CD4-positive, alpha-beta T cell (primary cell): Measurements from ENCODE around the gene HTATSF1. TPM values are rescaled to one million over a fixed set of nuclear protein-coding genes. Genes with fewer than 3 reads are reported as not detected.

Source experiments
- ATAC-seq: fragments of 200-7000 bp; cut with Tn5 transposase; one replicate; pipeline ENCODE4 v1.10.0; 2022; ENCODE audit warnings: mild to moderate bottlenecking; ENCODE audit not compliant: poor library complexity
- CTCF ChIA-PET: fragments of 350-600 bp; sonication (Branson Sonifier 250); formaldehyde crosslinking; loops from one replicate; lab custom pipeline; 2021; ENCODE audit warnings: antibody characterized with exemption, inconsistent platforms; lab: Charles Lee
- POLR2A ChIA-PET: fragments of 350-600 bp; sonication (Branson Sonifier 250); formaldehyde crosslinking; loops from one replicate; lab custom pipeline; 2021; ENCODE audit warnings: antibody characterized with exemption, inconsistent platforms; lab: Charles Lee
- DNase-seq, 14 experiments: peaks; one replicate each; pipeline ENCODE4 v3.0.0-alpha.2; 2013 to 2020; ENCODE audit warnings: mixed read lengths in 2 of 14
- H3K27ac ChIP-seq, 2 donors: one replicate each; pipeline versions ENCODE4 v1.5.1 to v1.7.0; 2013; ENCODE audit warnings: low read length in 2 of 2, low read depth in 1 of 2, mild to moderate bottlenecking in 1 of 2
- H3K27me3 ChIP-seq, 2 experiments: 1 replicate in 1 of 2; 2 replicates in 1 of 2; pipeline versions ENCODE4 v1.6.1 to v1.7.0; 2013; ENCODE audit warnings: low read length in 2 of 2, control low read depth in 1 of 2, mild to moderate bottlenecking in 1 of 2, moderate library complexity in 1 of 2; ENCODE audit not compliant: insufficient read depth in 2 of 2, control insufficient read depth in 1 of 2
- H3K36me3 ChIP-seq: one replicate; pipeline ENCODE4 v1.6.1; 2013; ENCODE audit warnings: low read length, control low read depth; ENCODE audit not compliant: insufficient read depth
- H3K4me1 ChIP-seq: one replicate; pipeline ENCODE4 v1.6.1; 2013; ENCODE audit warnings: low read length, control low read depth; ENCODE audit not compliant: insufficient read depth
- H3K4me3 ChIP-seq: one replicate; pipeline ENCODE4 v1.5.1; 2013; ENCODE audit warnings: mild to moderate bottlenecking, low read length, moderate library complexity
- H3K9me3 ChIP-seq, 2 experiments: 1 replicate in 1 of 2; 2 replicates in 1 of 2; pipeline versions ENCODE4 v1.6.1 to v1.7.0; 2013; ENCODE audit warnings: low read length in 2 of 2, mild to moderate bottlenecking in 2 of 2, control low read depth in 1 of 2, moderate library complexity in 1 of 2; ENCODE audit not compliant: control insufficient read depth in 1 of 2, insufficient read depth in 1 of 2
- H3K27ac Mint-ChIP-seq: one replicate; pipeline ENCODE4 v1.8.0; 2020; ENCODE audit warnings: mixed read lengths
- H3K27me3 Mint-ChIP-seq: one replicate; pipeline ENCODE4 v1.8.0; 2021; ENCODE audit warnings: mixed read lengths
- H3K36me3 Mint-ChIP-seq: one replicate; pipeline ENCODE4 v1.8.0; 2021; ENCODE audit warnings: low read depth, mixed read lengths
- H3K4me1 Mint-ChIP-seq: one replicate; pipeline ENCODE4 v1.8.0; 2021; ENCODE audit warnings: low read depth, mixed read lengths
- H3K4me3 Mint-ChIP-seq: one replicate; pipeline ENCODE4 v1.8.0; 2020; ENCODE audit warnings: mild to moderate bottlenecking, mixed read lengths
- H3K9me3 Mint-ChIP-seq: one replicate; pipeline ENCODE4 v1.8.0; 2020; ENCODE audit warnings: mixed read lengths
- intact Hi-C, 2 experiments: fragments of 100-400 bp; cut with DNase I in 1 of 2; cut with micrococcal nuclease in 1 of 2; formaldehyde crosslinking; loops; one replicate each; pipeline versions ENCODE4 v1.15.1 to v1.9.0; 2023 to 2025; cut with DNase I, micrococcal nuclease
- total RNA-seq, 174 experiments: library from RNA in 2 of 174; stranded (reverse) in 2 of 174; gene quantifications; one replicate each; pipeline ENCODE4 v1.2.3 and lab custom pipeline; 2021 to 2026
- TF ChIP-seq, protein P1 (sequence below): fragments of 200-600 bp; IDR thresholded peaks from one replicate; pipeline ENCODE4 v1.8.0; 2022; ENCODE audit warnings: antibody characterized with exemption, mild to moderate bottlenecking

The HTATSF1 gene
- total RNA-seq, 2 experiments from 2014 or later: 28.3 to 31.1 TPM

DNA sequence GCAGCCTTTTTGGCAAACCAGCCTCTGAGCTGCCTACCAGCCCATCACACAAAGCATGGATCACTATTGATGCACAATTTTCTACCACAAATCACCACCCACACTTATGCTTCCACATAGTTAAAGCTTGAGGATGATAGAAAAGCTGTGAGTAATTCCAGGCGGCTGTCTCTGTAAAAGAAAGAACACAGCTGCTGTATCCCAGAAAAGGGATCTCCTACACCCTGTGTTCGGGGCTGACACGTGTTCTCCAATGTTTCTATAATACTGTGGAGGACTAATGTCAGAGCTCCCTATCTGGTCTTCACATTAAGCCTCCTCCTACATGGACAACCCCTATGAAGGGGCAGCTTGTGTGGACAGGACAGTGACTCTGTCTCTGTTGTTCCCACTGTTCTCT lies 22.2 kb upstream of the HTATSF1 start:
- no peak overlapping the region for H3K27ac Mint-ChIP-seq
- H3K9me3 Mint-ChIP-seq: no peaks in the 10 kb centered on the region
- no peaks in the 10 kb centered on the region for H3K4me1 Mint-ChIP-seq
- ATAC-seq (no peak), DNase-seq (no peak)
- H3K27me3 Mint-ChIP-seq: no peaks in the 10 kb centered on the region
- no peak overlapping the region for H3K4me3 ChIP-seq
- POLR2A ChIA-PET: interaction anchor here (0.7 kb wide), 1 partner anchor 269 kb away, joined by 3 read pairs; no protein-coding TSS in a partner anchor
- no peak overlapping the region for H3K27ac ChIP-seq
- H3K4me3 Mint-ChIP-seq: no peak overlapping the region
- CTCF ChIA-PET: no interaction called here
- no peaks in the 10 kb centered on the region for H3K9me3 ChIP-seq
- no peaks in the 10 kb centered on the region for H3K36me3 Mint-ChIP-seq
- H3K27me3 ChIP-seq: no peaks in the 10 kb centered on the region
- TF ChIP-seq, protein P1, sequence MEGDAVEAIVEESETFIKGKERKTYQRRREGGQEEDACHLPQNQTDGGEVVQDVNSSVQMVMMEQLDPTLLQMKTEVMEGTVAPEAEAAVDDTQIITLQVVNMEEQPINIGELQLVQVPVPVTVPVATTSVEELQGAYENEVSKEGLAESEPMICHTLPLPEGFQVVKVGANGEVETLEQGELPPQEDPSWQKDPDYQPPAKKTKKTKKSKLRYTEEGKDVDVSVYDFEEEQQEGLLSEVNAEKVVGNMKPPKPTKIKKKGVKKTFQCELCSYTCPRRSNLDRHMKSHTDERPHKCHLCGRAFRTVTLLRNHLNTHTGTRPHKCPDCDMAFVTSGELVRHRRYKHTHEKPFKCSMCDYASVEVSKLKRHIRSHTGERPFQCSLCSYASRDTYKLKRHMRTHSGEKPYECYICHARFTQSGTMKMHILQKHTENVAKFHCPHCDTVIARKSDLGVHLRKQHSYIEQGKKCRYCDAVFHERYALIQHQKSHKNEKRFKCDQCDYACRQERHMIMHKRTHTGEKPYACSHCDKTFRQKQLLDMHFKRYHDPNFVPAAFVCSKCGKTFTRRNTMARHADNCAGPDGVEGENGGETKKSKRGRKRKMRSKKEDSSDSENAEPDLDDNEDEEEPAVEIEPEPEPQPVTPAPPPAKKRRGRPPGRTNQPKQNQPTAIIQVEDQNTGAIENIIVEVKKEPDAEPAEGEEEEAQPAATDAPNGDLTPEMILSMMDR: no peak
- H3K4me1 ChIP-seq: no peaks in the 10 kb centered on the region
- intact Hi-C loops: no loop called here
- no peaks in the 10 kb centered on the region for H3K36me3 ChIP-seq

DNA sequence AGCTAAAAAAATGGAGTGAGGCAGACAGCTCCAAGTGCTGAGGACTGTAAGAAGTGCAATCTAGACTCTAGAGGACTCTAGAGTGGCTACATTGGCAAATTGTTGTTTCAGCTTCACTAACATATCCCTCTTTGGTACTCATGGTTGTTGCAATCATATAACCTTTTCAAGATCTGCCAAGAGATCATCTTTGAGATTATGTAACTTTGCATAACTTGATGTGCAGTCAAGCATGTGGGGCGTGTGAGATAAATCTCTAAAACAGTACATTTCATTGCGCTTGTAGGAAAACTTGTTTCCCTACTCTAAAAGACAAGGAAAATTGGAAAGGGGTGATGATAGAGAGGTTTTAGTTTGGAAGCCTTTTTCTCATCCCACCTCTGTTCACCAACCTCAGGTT lies 20.9 kb upstream of the HTATSF1 start:
- no peaks in the 10 kb centered on the region for H3K36me3 Mint-ChIP-seq
- Histone ChIP-seq H3K27me3 (no peaks in the 10 kb centered on the region), H3K27ac (no peak overlapping the region), H3K9me3 (no peaks in the 10 kb centered on the region), H3K36me3 (no peaks in the 10 kb centered on the region), H3K4me1 (no peaks in the 10 kb centered on the region), H3K4me3 (no peak overlapping the region)
- no peaks in the 10 kb centered on the region for H3K9me3 Mint-ChIP-seq
- TF ChIP-seq, protein P1: no peak
- DNase-seq (no peak), ATAC-seq (no peak)
- ChIA-PET CTCF (interaction anchor here (0.6 kb wide), 1 partner anchor 1689 kb away, joined by 5 read pairs; no protein-coding TSS in a partner anchor), POLR2A (no interaction called here)
- no peak overlapping the region for H3K27ac Mint-ChIP-seq
- no peaks in the 10 kb centered on the region for H3K27me3 Mint-ChIP-seq
- H3K4me1 Mint-ChIP-seq: no peaks in the 10 kb centered on the region
- no peak overlapping the region for H3K4me3 Mint-ChIP-seq
- intact Hi-C loops: no loop called here

DNA sequence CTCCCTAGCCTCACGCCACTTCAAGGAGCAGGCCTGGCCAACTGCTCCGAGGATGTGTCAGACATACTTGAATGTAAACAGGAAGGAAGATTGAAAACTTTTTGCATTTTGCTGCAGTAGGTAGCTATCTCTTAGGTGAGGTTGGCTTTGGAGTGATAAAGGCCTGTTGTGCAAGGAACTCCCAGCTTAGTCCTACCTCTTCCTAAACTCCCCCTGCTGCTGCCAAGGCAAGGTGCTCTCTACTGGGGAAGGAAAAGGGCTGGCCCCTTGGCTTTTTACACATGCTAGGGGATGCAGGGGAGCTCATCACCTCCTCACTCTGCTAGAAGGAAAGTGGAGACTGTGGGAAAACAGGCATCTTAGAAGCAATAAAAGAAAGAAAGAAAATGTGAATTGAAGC lies 20.4 kb upstream of the HTATSF1 start:
- ATAC-seq: no peak
- intact Hi-C loops: no loop called here
- CTCF ChIA-PET: interaction anchor here (0.6 kb wide), 1 partner anchor 1689 kb away, joined by 5 read pairs; no protein-coding TSS in a partner anchor

More for the DNA sequence above, 20.4 kb upstream of the HTATSF1 start:
- Mint-ChIP-seq H3K36me3 (no peaks in the 10 kb centered on the region), H3K9me3 (no peaks in the 10 kb centered on the region), H3K4me1 (no peaks in the 10 kb centered on the region), H3K27ac (no peak overlapping the region), H3K4me3 (no peak overlapping the region), H3K27me3 (no peaks in the 10 kb centered on the region)
- TF ChIP-seq, protein P1: no peak
- Histone ChIP-seq H3K27ac (no peak overlapping the region), H3K27me3 (no peaks in the 10 kb centered on the region), H3K4me1 (no peaks in the 10 kb centered on the region), H3K9me3 (no peaks in the 10 kb centered on the region), H3K36me3 (no peaks in the 10 kb centered on the region), H3K4me3 (no peak overlapping the region)
- no peak for DNase-seq
- POLR2A ChIA-PET: no interaction called here
